Suppressor macrophage (primary cell): Measurements from ENCODE around the gene PRKAA2.

Experiments used
- DNase-seq, 4 experiments: peaks; one replicate each; pipeline ENCODE4 v3.0.0-alpha.2; 2020 to 2022

The PRKAA2 gene

GRCh38 chr1:56655991-56656613 is 11.0 kb downstream of the PRKAA2 start:
- DNase-seq, result no peak

GRCh38 chr1:56658254-56658653 is 13.1 kb downstream of the PRKAA2 start:
- no peak for DNase-seq

GRCh38 chr1:56660293-56660692 is 15.2 kb downstream of the PRKAA2 start:
- DNase-seq, result no peak

- DNase-seq, result no peak
Observed at GRCh38 chr1:56663846-56664245, 18.7 kb downstream of the PRKAA2 start.

- no peak for DNase-seq
Observed at GRCh38 chr1:56665384-56665783, 20.3 kb downstream of the PRKAA2 start.

- DNase-seq, result no peak
Observed at GRCh38 chr1:56666112-56666608, 21.0 kb downstream of the PRKAA2 start.

GRCh38 chr1:56670350-56670749 is 25.2 kb downstream of the PRKAA2 start:
- DNase-seq, result no peak

GRCh38 chr1:56671085-56671484 is 26.0 kb downstream of the PRKAA2 start:
- DNase-seq, result no peak

GRCh38 chr1:56671542-56671941 is 26.4 kb downstream of the PRKAA2 start:
- no peak for DNase-seq

GRCh38 chr1:56672579-56672978 is 27.5 kb downstream of the PRKAA2 start:
- no peak for DNase-seq

GRCh38 chr1:56675763-56676162 is 30.6 kb downstream of the PRKAA2 start:
- DNase-seq, result no peak

GRCh38 chr1:56676571-56677035 is 31.5 kb downstream of the PRKAA2 start:
- DNase-seq, result no peak

GRCh38 chr1:56683569-56683968 is 38.5 kb downstream of the PRKAA2 start:
- DNase-seq, result no peak

- DNase-seq, result no peak
Observed at GRCh38 chr1:56686169-56686568, 41.1 kb downstream of the PRKAA2 start.

GRCh38 chr1:56688522-56689026 is 43.5 kb downstream of the PRKAA2 start:
- no peak for DNase-seq

GRCh38 chr1:56696663-56697062 is 51.5 kb downstream of the PRKAA2 start:
- no peak for DNase-seq

- DNase-seq, result no peak
Observed at GRCh38 chr1:56703747-56704146, 58.6 kb downstream of the PRKAA2 start.

GRCh38 chr1:56707379-56707778 is 62.3 kb downstream of the PRKAA2 start:
- no peak for DNase-seq

GRCh38 chr1:56709269-56709880 is 64.3 kb downstream of the PRKAA2 start:
- peak; percentile 4 to 77 (median 60) for DNase-seq

GRCh38 chr1:56709995-56710394 is 64.9 kb downstream of the PRKAA2 start:
- DNase-seq, result no peak

- DNase-seq, result no peak
Observed at GRCh38 chr1:56710646-56711045, 65.5 kb downstream of the PRKAA2 start.

- no peak for DNase-seq
Observed at GRCh38 chr1:56712150-56712549, 67.0 kb downstream of the PRKAA2 start.

GRCh38 chr1:56713112-56713511 is 68.0 kb downstream of the PRKAA2 start:
- no peak for DNase-seq

- DNase-seq, result no peak
Observed at GRCh38 chr1:56715156-56715555, 70.0 kb downstream of the PRKAA2 start.
